GM18519 (cell line): ENCODE measurements around the gene RBSN.

Source experiments
- ATAC-seq: cut with Tn5 transposase; IDR thresholded peaks from one replicate; pipeline ENCODE4 v1.9.1; 2021; ENCODE audit warnings: mild to moderate bottlenecking, moderate library complexity; ENCODE audit not compliant: unreplicated experiment, low FRiP score

The RBSN gene

DNA sequence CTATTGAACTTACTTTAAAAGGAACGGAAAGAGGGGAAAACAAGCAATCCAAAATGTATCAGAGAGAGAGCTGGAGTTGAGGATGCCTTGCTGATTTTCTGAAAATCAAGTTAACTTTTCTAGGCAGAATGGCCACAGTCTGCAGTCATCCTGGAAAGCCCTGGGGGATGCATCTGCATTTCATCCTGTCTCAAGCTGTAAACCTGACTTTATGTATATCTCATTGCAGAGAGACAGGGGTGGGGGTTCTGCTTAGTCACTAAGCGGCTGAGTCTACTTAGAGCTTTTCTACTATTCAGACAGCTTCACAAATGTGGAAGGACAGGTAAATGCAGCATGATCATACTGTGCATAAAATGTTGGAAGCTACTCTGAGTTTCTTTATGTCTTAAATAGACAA is 75.2 kb downstream of the RBSN start:
- no peak for ATAC-seq

DNA sequence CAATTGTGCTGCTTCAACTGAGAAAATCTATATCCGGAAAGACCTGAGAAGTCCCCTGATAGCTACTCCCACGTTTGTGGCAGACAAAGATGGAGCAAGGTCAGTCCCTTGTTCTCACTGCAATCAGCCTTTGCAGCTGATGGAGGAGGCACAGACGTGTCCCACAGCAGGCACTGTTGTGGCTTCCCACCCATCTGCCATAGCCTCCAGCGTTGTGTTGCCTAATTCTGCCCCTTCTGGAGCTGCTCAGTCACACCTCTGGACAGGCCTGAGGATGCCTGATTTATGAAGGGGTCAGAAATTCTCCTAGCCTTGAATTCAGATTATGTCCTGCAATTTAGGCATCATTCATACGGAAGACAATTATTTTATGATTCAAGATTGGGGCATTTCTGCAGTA is 75.7 kb downstream of the RBSN start:
- ATAC-seq = no peak
